ENCODE results near the gene DOCK1. TPM values are rescaled to one million over a fixed set of nuclear protein-coding genes. Genes with fewer than 3 reads are reported as not detected.
A peak's percentile ranks its signal among the peaks of the same experiment; 100 is the strongest.

The DOCK1 gene
- total RNA-seq, 2 donors from 2014 or later: 41.2 to 56.0 TPM

DNA sequence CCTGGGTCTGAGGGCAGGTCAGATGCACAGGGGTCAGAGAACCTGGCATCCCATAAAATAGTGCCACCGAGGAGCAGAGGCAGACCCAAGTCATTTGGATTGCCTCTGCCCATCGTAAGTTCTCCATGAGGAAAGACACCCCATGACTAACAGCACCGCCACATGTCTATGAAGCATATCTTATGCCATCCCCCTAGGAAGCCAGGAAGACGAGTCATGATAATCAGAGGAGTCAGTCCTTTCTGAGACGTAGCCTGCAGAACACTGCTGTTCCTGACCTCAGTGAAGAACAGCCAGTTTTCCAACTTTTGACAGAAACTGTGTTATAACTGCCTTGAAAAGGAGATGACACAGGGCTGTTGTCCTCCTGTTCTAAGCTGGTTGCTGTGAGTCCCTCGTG lies 239.9 kb downstream of the DOCK1 start:
- no peak for DNase-seq (ENCODE audit: low spot score)
- Histone ChIP-seq H3K9me3 (no peaks in the 10 kb centered on the region), H3K4me1 (replicated peaks) (no peaks in the 10 kb centered on the region), H3K36me3 (no peaks in the 10 kb centered on the region), H3K4me3 (no peak overlapping the region), H3K27me3 (replicated peaks; ENCODE audit: insufficient read depth) (no peaks in the 10 kb centered on the region), H3K27ac (no peak overlapping the region)
- TF ChIP-seq, protein P1, sequence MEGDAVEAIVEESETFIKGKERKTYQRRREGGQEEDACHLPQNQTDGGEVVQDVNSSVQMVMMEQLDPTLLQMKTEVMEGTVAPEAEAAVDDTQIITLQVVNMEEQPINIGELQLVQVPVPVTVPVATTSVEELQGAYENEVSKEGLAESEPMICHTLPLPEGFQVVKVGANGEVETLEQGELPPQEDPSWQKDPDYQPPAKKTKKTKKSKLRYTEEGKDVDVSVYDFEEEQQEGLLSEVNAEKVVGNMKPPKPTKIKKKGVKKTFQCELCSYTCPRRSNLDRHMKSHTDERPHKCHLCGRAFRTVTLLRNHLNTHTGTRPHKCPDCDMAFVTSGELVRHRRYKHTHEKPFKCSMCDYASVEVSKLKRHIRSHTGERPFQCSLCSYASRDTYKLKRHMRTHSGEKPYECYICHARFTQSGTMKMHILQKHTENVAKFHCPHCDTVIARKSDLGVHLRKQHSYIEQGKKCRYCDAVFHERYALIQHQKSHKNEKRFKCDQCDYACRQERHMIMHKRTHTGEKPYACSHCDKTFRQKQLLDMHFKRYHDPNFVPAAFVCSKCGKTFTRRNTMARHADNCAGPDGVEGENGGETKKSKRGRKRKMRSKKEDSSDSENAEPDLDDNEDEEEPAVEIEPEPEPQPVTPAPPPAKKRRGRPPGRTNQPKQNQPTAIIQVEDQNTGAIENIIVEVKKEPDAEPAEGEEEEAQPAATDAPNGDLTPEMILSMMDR (IDR thresholded peaks at IDR 0.05): no peak
- no peak for TF ChIP-seq POLR2A (IDR thresholded peaks at IDR 0.05)
- no peak for TF ChIP-seq POLR2AphosphoS5 (IDR thresholded peaks at IDR 0.05)
- WGBS: 86% methylated on average over 6 of the region's 6 CpGs
- intact Hi-C loops (cut with DNase I): no loop called here

- Histone ChIP-seq H3K4me1 (replicated peaks) (no peaks in the 10 kb centered on the region), H3K27ac (no peak overlapping the region), H3K27me3 (replicated peaks; ENCODE audit: insufficient read depth) (no peaks in the 10 kb centered on the region), H3K9me3 (no peaks in the 10 kb centered on the region), H3K4me3 (no peak overlapping the region), H3K36me3 (no peaks in the 10 kb centered on the region)
- 94% methylated on average over 9 of the region's 9 CpGs for WGBS
- TF ChIP-seq POLR2A (IDR thresholded peaks at IDR 0.05) (no peak), POLR2AphosphoS5 (IDR thresholded peaks at IDR 0.05) (no peak)
- TF ChIP-seq, protein P1 (IDR thresholded peaks at IDR 0.05): no peak
- no peak for DNase-seq (ENCODE audit: low spot score)
- intact Hi-C loops (cut with DNase I): no loop called here
These were observed 241.4 kb downstream of the DOCK1 start for GRCh38 chr10:127146661-127147060.

GRCh38 chr10:127148066-127148932 lies 243.1 kb downstream of the DOCK1 start:
- no peaks in the 10 kb centered on the region for H3K4me1 ChIP-seq (replicated peaks)
- H3K36me3 ChIP-seq: no peaks in the 10 kb centered on the region
- H3K4me3 ChIP-seq: no peak overlapping the region
- TF ChIP-seq POLR2AphosphoS5 (IDR thresholded peaks at IDR 0.05): no peak
- TF ChIP-seq POLR2A (IDR thresholded peaks at IDR 0.05): no peak
- TF ChIP-seq, protein P1 (IDR thresholded peaks at IDR 0.05): no peak
- 71% methylated on average over 15 of the region's 15 CpGs for WGBS
- H3K27me3 ChIP-seq (replicated peaks; ENCODE audit: insufficient read depth): no peaks in the 10 kb centered on the region
- no peak for DNase-seq (ENCODE audit: low spot score)
- intact Hi-C loops (cut with DNase I): no loop called here
- H3K9me3 ChIP-seq: no peaks in the 10 kb centered on the region
- H3K27ac ChIP-seq: peak overlapping the region in 1 of 2 donors; percentile 3

DNA sequence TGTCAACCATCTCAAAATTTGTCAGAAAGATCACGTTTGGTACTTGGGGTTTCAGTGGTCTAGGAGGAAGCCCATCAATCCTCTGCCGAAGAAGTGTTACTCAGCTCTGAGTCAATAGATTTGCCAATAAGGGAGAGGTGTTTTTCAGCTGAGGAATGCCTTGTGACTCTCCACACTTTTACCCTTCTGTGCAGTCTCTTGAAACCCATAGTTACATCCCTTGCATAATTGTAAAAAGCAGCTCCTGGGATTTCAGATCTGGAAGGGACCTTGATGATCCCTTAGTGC lies 243.6 kb downstream of the DOCK1 start:
- WGBS: 77% methylated on average over 2 of the region's 2 CpGs
- H3K9me3 ChIP-seq: no peaks in the 10 kb centered on the region
- DNase-seq (ENCODE audit: low spot score): no peak
- no peaks in the 10 kb centered on the region for H3K36me3 ChIP-seq
- intact Hi-C loops (cut with DNase I): no loop called here
- H3K27me3 ChIP-seq (replicated peaks; ENCODE audit: insufficient read depth): no peaks in the 10 kb centered on the region
- TF ChIP-seq POLR2AphosphoS5 (IDR thresholded peaks at IDR 0.05) (no peak), POLR2A (IDR thresholded peaks at IDR 0.05) (no peak)
- TF ChIP-seq, protein P1 (IDR thresholded peaks at IDR 0.05): no peak
- H3K4me3 ChIP-seq: no peak overlapping the region
- H3K27ac ChIP-seq: peak overlapping the region in 1 of 2 donors; percentile 3
- no peaks in the 10 kb centered on the region for H3K4me1 ChIP-seq (replicated peaks)

DNA sequence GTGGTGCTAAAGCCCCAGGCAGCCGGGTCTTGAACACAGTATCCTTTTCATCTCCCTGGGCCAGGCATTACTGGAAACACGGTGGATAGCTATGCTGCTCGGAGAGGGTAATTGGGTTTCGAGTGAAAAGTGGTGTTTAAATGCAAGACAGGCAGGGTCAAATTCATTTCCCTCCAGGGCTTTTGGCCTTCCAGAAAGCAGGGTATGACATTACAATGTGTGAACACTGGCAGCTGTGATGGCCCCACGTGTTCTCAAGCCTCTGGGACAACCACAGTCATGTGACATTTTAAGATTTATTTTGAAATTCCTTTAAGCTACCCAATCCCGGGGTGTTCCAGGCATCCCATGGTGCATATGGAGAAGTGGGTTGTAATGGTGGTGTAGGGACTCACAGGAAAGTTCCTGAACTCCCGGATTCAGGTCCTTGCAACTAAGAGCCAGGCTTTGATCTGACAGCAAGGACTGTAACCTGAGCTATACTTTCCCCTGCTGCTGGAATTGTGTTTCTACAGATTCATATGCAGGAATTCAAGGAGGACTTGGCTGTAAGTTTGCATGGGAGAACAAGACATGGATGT lies 244.4 kb downstream of the DOCK1 start:
- no peak overlapping the region for H3K27ac ChIP-seq
- no peak for DNase-seq (ENCODE audit: low spot score)
- TF ChIP-seq, protein P1 (IDR thresholded peaks at IDR 0.05): no peak
- TF ChIP-seq POLR2AphosphoS5 (IDR thresholded peaks at IDR 0.05) (no peak), POLR2A (IDR thresholded peaks at IDR 0.05) (no peak)
- no peaks in the 10 kb centered on the region for H3K36me3 ChIP-seq
- intact Hi-C loops (cut with DNase I): no loop called here
- WGBS: 79% methylated on average over 7 of the region's 7 CpGs
- H3K27me3 ChIP-seq (replicated peaks; ENCODE audit: insufficient read depth): no peaks in the 10 kb centered on the region
- H3K4me1 ChIP-seq (replicated peaks): no peaks in the 10 kb centered on the region
- no peaks in the 10 kb centered on the region for H3K9me3 ChIP-seq
- H3K4me3 ChIP-seq: no peak overlapping the region
